ENCODE measurements around the gene ILDR1.

The ILDR1 gene

GRCh38 chr3:122019493-122019892 lies 2.6 kb downstream of the ILDR1 start:
- no peak for DNase-seq

GRCh38 chr3:122014741-122015140 lies 7.3 kb downstream of the ILDR1 start:
- DNase-seq: no peak

DNA sequence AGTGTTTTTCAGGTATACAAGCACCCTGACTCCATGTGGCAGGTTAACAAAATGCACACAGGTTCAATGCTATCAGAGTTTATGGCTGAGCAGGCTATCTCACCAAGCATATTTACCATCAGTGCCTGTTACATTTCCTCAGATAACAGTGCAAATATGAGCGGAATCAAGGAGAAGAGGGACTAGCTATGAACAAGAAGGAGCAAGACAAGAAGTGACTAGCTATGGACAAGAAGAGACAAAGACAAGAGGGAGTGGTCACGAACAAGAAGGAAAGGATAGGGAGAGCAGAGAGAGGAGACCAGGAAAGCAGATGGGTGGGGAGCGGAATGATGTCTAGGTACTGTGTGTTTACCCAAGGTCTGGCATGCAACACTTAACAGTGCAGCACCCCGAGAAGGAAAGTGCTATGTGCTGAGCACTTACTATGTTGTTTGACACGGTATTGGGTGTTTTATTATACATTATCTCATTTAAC lies 8.6 kb downstream of the ILDR1 start:
- no peak for DNase-seq

GRCh38 chr3:122012821-122013220 lies 9.2 kb downstream of the ILDR1 start:
- DNase-seq: no peak

- no peak for DNase-seq
Observed at GRCh38 chr3:122011396-122011795, 10.7 kb downstream of the ILDR1 start.

DNA sequence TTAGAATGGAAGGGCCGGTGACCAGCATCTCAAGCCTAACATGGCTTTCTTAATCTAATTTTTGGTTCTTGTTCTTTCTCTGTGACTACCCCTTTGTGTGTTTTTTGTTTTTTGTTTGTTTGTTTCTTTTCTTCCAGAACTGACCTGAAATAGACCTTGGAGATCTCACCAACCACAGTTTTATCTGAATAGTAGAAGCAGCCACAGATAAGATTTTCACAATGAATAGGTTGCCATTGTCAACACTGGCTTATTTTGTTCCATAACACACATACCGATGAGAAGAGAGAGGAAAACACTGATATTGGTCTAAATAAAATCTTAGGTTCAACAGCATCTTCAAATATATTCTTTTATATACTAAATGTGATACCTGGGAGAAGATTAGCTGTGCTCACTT lies 11.5 kb downstream of the ILDR1 start:
- DNase-seq: no peak

- no peak for DNase-seq
Observed at GRCh38 chr3:122008166-122008565, 13.9 kb downstream of the ILDR1 start.

GRCh38 chr3:122006267-122006666 lies 15.8 kb downstream of the ILDR1 start:
- no peak for DNase-seq

GRCh38 chr3:122004991-122005565 lies 17.0 kb downstream of the ILDR1 start:
- no peak for DNase-seq

GRCh38 chr3:122004107-122004506 lies 17.9 kb downstream of the ILDR1 start:
- no peak for DNase-seq

- no peak for DNase-seq
Observed at GRCh38 chr3:122003606-122004005, 18.4 kb downstream of the ILDR1 start.

- DNase-seq: no peak
Observed at GRCh38 chr3:122003112-122003511, 18.9 kb downstream of the ILDR1 start.

DNA sequence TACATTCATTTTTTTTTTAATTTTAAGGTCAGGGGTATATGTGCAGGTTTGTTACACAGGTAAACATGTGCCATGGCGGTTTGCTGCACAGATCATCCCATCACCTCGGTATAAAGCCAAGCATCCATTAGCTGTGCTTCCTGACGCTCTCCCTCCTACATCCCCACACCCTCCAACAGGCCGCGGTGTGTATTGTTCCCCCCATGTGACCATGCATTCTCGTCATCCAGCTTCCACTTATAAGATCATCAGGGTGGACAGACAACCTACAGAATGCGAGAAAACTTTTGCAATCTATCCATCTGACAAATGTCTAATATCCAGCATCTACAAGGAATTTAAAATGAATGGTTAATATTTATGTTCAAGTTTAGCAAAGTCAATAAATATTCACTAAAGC lies 19.4 kb downstream of the ILDR1 start:
- no peak for DNase-seq

GRCh38 chr3:122001892-122002291 lies 20.2 kb downstream of the ILDR1 start:
- no peak for DNase-seq

GRCh38 chr3:122000936-122001605 lies 21.0 kb downstream of the ILDR1 start:
- DNase-seq: no peak

DNA sequence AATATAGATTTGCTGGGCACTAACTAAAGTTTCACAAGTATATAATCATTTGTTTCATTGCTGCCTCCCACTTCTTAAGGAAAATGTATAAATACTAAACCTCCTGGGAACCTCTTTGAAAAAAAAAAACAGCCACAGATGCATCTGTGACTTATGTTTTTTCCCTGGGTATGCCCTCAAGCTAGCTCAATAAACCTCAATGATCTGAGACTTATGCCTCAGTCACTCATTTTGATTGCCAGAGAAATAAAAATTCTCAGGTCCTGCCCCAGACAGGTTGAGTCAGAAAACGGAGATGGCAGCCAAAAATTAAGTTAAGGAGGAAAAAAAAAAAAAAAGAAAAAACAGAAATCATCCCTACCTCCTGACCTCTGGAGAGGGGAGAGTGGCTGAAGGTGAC lies 22.1 kb downstream of the ILDR1 start:
- DNase-seq: no peak

DNA sequence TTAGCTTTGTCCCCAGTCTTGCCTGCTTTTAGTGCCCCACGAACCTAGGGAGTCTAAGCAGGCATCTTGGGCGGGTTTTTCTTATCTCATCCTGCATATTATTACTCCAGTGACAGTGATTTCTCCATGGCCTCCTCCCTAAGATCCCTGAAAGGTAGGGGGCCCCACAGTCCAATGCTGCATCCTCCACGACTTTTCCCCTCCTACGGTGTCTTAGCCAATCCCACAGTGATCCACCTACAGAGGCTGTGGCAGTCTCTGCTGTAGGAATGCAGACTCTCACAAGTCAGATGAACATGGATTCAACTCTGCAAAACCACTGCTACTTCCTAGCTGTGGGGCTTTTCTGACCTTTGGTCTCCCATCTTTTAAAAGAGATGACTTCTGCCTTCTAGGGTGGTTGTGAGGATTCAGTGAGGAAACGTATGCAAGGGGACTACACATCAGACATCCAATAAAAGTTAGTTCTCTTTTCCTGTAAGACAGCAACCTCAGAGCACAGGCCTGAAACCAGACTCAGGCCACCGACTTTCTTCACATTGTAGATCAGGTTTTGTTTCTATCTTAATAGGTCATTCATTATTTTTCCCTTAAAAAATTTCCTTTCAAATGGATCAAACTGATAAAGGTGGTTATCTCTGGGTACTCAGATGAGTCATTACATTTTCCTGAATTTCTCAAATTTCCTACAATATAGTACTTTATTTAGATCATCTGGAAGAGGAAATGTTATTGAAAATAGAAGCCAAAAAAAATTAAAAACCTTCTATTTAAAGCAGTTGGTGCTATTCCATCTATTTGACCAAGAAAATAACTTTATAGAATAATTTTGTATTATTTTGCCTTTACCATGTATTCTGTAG lies 23.2 kb downstream of the ILDR1 start:
- no peak for DNase-seq

DNA sequence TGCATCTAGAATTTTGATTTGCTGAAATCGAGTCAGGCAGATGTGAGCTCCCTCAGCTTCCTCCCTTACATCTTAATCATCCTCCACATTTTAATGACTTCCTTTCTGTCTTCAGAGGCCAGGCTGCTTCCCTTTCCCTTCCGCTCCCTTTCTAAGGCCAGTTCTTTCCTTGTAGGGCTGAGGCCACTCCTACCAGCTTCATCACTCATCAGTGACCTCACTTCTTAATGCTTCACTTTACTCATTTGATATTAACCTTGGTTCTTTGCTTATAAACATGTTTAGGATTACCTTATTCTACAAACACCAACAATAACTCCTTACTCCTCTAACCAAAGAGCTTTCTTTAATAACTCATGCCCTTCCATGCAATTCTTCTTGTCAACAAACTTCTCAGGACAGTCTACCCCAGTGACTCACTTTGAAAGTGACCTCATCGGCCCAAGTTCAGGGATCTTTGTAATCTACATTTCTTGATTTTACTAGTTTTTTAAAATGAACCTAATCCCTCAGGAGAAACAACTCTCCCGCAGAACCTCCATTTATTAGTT lies 23.9 kb downstream of the ILDR1 start:
- no peak for DNase-seq

DNA sequence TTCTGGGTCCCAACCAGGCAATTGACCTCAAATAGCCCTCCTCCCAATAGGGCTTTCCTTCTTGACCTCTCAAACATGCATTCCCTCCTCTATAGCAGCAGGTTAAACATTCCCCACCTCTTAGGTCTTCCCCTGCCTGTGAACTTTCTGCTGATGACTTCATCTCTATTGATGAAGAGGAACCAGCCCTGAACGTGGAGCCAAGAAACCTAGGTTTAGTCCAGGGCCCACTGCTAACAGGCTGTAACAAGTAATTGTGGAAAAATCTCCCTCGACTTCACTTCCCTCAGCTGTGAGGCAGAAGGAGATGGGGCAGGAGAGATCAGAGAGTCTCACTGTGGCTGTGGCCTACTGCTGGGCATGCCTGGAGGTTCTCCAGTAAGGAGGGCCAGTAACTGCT lies 24.7 kb downstream of the ILDR1 start:
- no peak for DNase-seq

GRCh38 chr3:121996441-121996840 lies 25.6 kb downstream of the ILDR1 start:
- DNase-seq: no peak

DNA sequence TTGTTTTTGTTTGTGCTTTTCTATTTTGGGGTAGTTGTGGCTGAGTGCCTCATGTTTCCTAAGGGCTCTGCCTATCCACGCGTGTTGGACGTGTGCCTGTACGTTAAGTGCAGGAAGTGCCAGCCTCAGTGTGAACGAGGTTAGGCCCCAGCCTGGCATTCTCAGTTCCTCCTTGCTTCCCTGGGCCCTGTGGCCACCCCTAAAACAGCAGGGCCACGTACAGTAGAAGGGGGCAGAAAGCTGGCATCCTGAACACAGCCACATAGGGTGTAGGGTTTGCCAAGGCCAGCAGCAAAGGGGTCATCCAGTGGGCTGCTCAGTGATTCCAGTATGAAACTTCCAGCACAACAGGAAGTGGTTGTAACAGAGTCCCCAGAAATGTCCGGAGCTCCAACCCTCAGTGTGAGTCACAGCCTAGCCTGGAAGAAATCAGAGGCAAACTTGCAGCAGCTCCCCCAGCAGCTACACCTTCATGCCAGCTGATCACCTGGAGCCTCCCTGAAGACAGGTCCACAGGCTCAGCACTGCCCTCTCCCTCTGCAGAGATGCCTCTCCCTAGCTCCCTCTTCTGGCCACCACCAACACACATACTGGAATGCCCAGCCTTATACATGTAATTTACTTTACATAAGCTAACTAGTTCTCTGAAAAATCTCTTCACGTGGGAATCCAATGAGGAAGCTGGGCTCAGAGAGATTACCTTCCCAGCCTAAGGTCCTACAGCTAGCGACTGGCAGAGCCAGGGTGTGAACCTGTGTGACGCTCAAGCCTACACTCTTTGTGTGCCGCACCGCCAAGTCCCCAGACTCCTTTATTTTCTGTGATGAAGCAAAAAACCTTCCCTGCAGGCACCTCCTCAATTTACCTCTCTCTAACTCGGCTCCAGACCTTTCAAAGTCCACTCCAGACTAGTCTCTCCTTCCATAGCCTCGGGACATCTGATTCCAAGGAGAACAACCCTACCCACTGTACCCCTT lies 26.6 kb downstream of the ILDR1 start:
- DNase-seq: peak in 24 of 51 donors; percentile 5 to 46 (median 16)
